PC-3 (cell line): ENCODE results near the gene CCDC187.

Experiments used
- CTCF ChIP-seq: fragments of 300-600 bp; sonication (generic); conservative IDR thresholded peaks from 2 replicates; pipeline ENCODE4 v1.5.1; 2017; ENCODE audit warnings: antibody characterized with exemption, low read depth, mild to moderate bottlenecking, low read length
- EZH2 ChIP-seq: fragments of 300-600 bp; sonication (generic); IDR thresholded peaks from one replicate; pipeline ENCODE4 v1.6.1; 2017; ENCODE audit warnings: antibody characterized with exemption, mild to moderate bottlenecking, low read length; ENCODE audit not compliant: unreplicated experiment

GRCh38 chr9:136244969-136245218 lies 59.0 kb downstream of the CCDC187 start:
- TF ChIP-seq CTCF (no peak), EZH2 (no peak)
